H9 (cell line): Measurements from ENCODE around the gene PRR9. TPM values are rescaled to one million over a fixed set of nuclear protein-coding genes. Genes with fewer than 3 reads are reported as not detected.

Experiments
- DNase-seq: peaks from one replicate; pipeline ENCODE4 v3.0.0-alpha.2; 2017
- H2AFZ ChIP-seq: one replicate; pipeline ENCODE4 v1.6.1; 2013; ENCODE audit warnings: mild to moderate bottlenecking, low read length, control low read depth, moderate library complexity
- H2AK5ac ChIP-seq: 2 replicates; pipeline ENCODE4 v1.6.1; 2013; ENCODE audit warnings: low read length, control low read depth, mixed read lengths; ENCODE audit not compliant: insufficient read length
- H2BK120ac ChIP-seq: one replicate; pipeline ENCODE4 v1.6.1; 2013; ENCODE audit warnings: low read depth, mild to moderate bottlenecking, low read length, control low read depth, inconsistent platforms; ENCODE audit not compliant: poor library complexity, severe bottlenecking
- H2BK12ac ChIP-seq: 2 replicates; pipeline ENCODE4 v1.6.1; 2013; ENCODE audit warnings: low read length, control low read depth, mixed read lengths, low read depth; ENCODE audit not compliant: insufficient read length
- H2BK15ac ChIP-seq: 2 replicates; pipeline ENCODE4 v1.6.1; 2013; ENCODE audit warnings: low read depth, low read length, control low read depth
- H2BK20ac ChIP-seq: one replicate; pipeline ENCODE4 v1.6.1; 2013; ENCODE audit warnings: low read depth, mild to moderate bottlenecking, low read length, control low read depth, inconsistent platforms; ENCODE audit not compliant: poor library complexity, severe bottlenecking
- H2BK5ac ChIP-seq: 2 replicates; pipeline ENCODE4 v1.6.1; 2013; ENCODE audit warnings: low read length, control low read depth, mixed read lengths; ENCODE audit not compliant: insufficient read length
- H3K14ac ChIP-seq: 2 replicates; pipeline ENCODE4 v1.6.1; 2013; ENCODE audit warnings: low read length, control low read depth; ENCODE audit not compliant: insufficient read depth
- H3K18ac ChIP-seq: 2 replicates; pipeline ENCODE4 v1.6.1; 2013; ENCODE audit warnings: low read depth, mild to moderate bottlenecking, mixed read lengths, low read length, control low read depth; ENCODE audit not compliant: insufficient read length
- H3K23ac ChIP-seq: 2 replicates; pipeline ENCODE4 v1.6.1; 2013; ENCODE audit warnings: low read length, control low read depth, mixed read lengths, low read depth; ENCODE audit not compliant: insufficient read length
- H3K23me2 ChIP-seq: 2 replicates; pipeline ENCODE4 v1.6.1; 2013; ENCODE audit warnings: low read depth, mild to moderate bottlenecking, mixed read lengths, low read length, control low read depth; ENCODE audit not compliant: insufficient read length, poor library complexity, severe bottlenecking
- H3K27ac ChIP-seq: 2 replicates; pipeline ENCODE4 v1.5.1; 2013; ENCODE audit warnings: low read length, control low read depth, mixed read lengths, low read depth; ENCODE audit not compliant: insufficient read length
- H3K27me3 ChIP-seq: 2 replicates; pipeline ENCODE4 v1.6.1; 2013; ENCODE audit warnings: low read length, control low read depth, inconsistent platforms; ENCODE audit not compliant: insufficient read depth
- H3K4ac ChIP-seq: 2 replicates; pipeline ENCODE4 v1.6.1; 2013; ENCODE audit warnings: low read depth, mild to moderate bottlenecking, control low read depth, inconsistent platforms, low read length, moderate library complexity
- H3K4me1 ChIP-seq: 2 replicates; pipeline ENCODE4 v1.6.1; 2013; ENCODE audit warnings: low read length, control low read depth, inconsistent platforms; ENCODE audit not compliant: insufficient read depth
- H3K4me2 ChIP-seq: 2 replicates; pipeline ENCODE4 v1.6.1; 2013; ENCODE audit warnings: low read length, control low read depth, mixed read lengths; ENCODE audit not compliant: insufficient read length, insufficient read depth
- H3K56ac ChIP-seq: 2 replicates; pipeline ENCODE4 v1.6.1; 2013; ENCODE audit warnings: low read depth, mild to moderate bottlenecking, mixed read lengths, low read length, control low read depth; ENCODE audit not compliant: insufficient read length
- H3K79me1 ChIP-seq: 2 replicates; pipeline ENCODE4 v1.6.1; 2013; ENCODE audit warnings: low read depth, mild to moderate bottlenecking, moderate library complexity, low read length, control low read depth, inconsistent platforms; ENCODE audit not compliant: insufficient read depth, poor library complexity, severe bottlenecking
- H3K79me2 ChIP-seq: 2 replicates; pipeline ENCODE4 v1.6.1; 2013; ENCODE audit warnings: low read length, control low read depth, inconsistent platforms; ENCODE audit not compliant: insufficient read depth
- H3K9ac ChIP-seq: 2 replicates; pipeline ENCODE4 v1.6.1; 2013; ENCODE audit warnings: low read length, control low read depth, mixed read lengths; ENCODE audit not compliant: insufficient read length; ENCODE audit errors: extremely low read depth
- H3K9me3 ChIP-seq: one replicate; pipeline ENCODE4 v1.6.1; 2013; ENCODE audit warnings: low read depth, low read length, inconsistent platforms; ENCODE audit not compliant: control insufficient read depth
- H3T11ph ChIP-seq: one replicate; pipeline ENCODE4 v1.6.1; 2013; ENCODE audit warnings: mild to moderate bottlenecking, low read length, control low read depth, inconsistent platforms
- H4K20me1 ChIP-seq: one replicate; pipeline ENCODE4 v1.6.1; 2013; ENCODE audit not compliant: control insufficient read depth, insufficient read length, insufficient read depth
- H4K5ac ChIP-seq: 2 replicates; pipeline ENCODE4 v1.6.1; 2013; ENCODE audit warnings: low read depth, mild to moderate bottlenecking, mixed read lengths, low read length, control low read depth; ENCODE audit not compliant: insufficient read length
- H4K8ac ChIP-seq: replicated peaks from 2 replicates; pipeline ENCODE4 v1.6.1; 2013; ENCODE audit warnings: low read length, control low read depth, mixed read lengths, low read depth; ENCODE audit not compliant: insufficient read length
- H4K91ac ChIP-seq: 2 replicates; pipeline ENCODE4 v1.6.1; 2013; ENCODE audit warnings: low read depth, mild to moderate bottlenecking, moderate library complexity, mixed read lengths, low read length, control low read depth; ENCODE audit not compliant: insufficient read length
- H3K27ac Mint-ChIP-seq, 3 experiments: 2 replicates in 2 of 3; 3 replicates in 1 of 3; pipeline ENCODE4 v1.8.0; 2020 to 2021; ENCODE audit warnings: mixed read lengths in 3 of 3, mild to moderate bottlenecking in 1 of 3, moderate library complexity in 1 of 3
- H3K27me3 Mint-ChIP-seq: 2 replicates; pipeline ENCODE4 v1.8.0; 2021; ENCODE audit warnings: low read depth, mild to moderate bottlenecking, moderate library complexity, mixed read lengths
- H3K36me3 Mint-ChIP-seq, 3 experiments: 2 replicates in 2 of 3; 3 replicates in 1 of 3; pipeline ENCODE4 v1.8.0; 2020 to 2021; ENCODE audit warnings: low read depth in 3 of 3, mixed read lengths in 3 of 3; ENCODE audit not compliant: insufficient read depth in 1 of 3
- H3K4me1 Mint-ChIP-seq, 2 experiments: 2 replicates each; pipeline ENCODE4 v1.8.0; 2020; ENCODE audit warnings: mixed read lengths in 2 of 2
- H3K4me3 Mint-ChIP-seq, 2 experiments: 2 replicates in 1 of 2; 3 replicates in 1 of 2; pipeline ENCODE4 v1.8.0; 2020 to 2021; ENCODE audit warnings: mild to moderate bottlenecking in 2 of 2, mixed read lengths in 2 of 2, moderate library complexity in 1 of 2
- H3K9me3 Mint-ChIP-seq, 2 experiments: 2 replicates in 1 of 2; 3 replicates in 1 of 2; pipeline ENCODE4 v1.8.0; 2020; ENCODE audit warnings: mild to moderate bottlenecking in 2 of 2, mixed read lengths in 2 of 2, moderate library complexity in 1 of 2
- WGBS: extraction: QIAGEN DNeasy Blood & Tissue Kit; methylation state at CpG from one replicate; pipeline ENCODE4 v1.1.7; 2013; ENCODE audit warnings: missing lambda C conversion rate, low lambda C conversion rate, mixed read lengths; ENCODE audit not compliant: insufficient read length; ENCODE audit errors: extremely low coverage; 5-methylcytosine and 5-hydroxymethylcytosine counted together
- total RNA-seq: library from RNA; stranded (reverse); gene quantifications from 2 replicates; pipeline ENCODE4 v1.2.1, GENCODE V29; 2021
- TF ChIP-seq, protein P1 (sequence below): fragments of 200-600 bp; sonication (generic); conservative IDR thresholded peaks from 3 replicates; pipeline ENCODE4 v1.8.0; 2021; ENCODE audit warnings: antibody characterized with exemption, mild to moderate bottlenecking

The PRR9 gene
- total RNA-seq, 1 experiment from 2014 or later, result not detected

DNA sequence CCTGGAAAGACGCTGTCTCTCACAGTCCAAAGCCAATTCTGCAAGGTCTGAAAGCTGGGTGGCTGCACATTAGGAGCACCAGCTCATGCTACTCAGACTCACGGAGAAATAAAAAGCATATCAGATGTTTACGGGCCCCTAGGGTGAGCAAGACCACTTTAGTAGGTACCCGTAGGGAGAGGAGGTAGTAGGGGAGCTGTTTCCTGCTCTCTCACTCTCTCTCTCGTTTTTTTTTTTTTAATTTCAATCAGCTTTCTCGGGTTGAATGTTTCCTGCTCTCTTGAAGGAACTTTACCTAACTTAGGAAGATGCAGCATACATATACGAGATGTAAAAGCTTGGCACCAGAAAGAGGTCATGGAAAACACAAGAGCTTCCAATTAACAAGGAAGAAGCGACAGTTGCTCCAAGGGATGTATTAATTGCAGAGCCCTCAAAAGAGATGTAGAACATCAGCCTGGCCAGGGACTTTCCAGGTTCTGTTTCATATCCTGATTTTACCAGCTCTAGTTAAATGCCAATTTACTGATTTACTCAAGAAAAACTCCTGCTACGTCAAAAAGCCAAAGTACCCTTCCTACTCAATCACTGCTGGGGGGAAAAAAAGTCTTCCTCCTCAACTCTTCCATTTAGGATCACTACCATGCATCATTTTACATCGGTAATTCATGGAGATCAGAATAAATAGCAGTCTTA is 45.2 kb downstream of the PRR9 start:
- peaks cover 12 to 14% of the 10 kb centered on the region in 2 experiments for H3K4me1 Mint-ChIP-seq
- Histone ChIP-seq H3K79me2 (no peaks in the 10 kb centered on the region), H3T11ph (no peak overlapping the region), H4K5ac (no peak overlapping the region), H3K18ac (no peak overlapping the region), H2BK12ac (no peak overlapping the region), H2AK5ac (no peak overlapping the region), H3K23me2 (no peaks in the 10 kb centered on the region), H3K14ac (no peak overlapping the region), H2BK5ac (no peak overlapping the region), H4K8ac (no peak overlapping the region), H3K27ac (no peak overlapping the region), H3K4me1 (no peaks in the 10 kb centered on the region), H3K23ac (no peak overlapping the region), H3K56ac (no peak overlapping the region), H3K79me1 (no peaks in the 10 kb centered on the region), H4K91ac (no peak overlapping the region), H2BK120ac (no peak overlapping the region), H3K4me2 (peak overlapping the region; percentile 61), H3K27me3 (peaks cover 26% of the 10 kb centered on the region; the same call in 1 of the 2 replicates), H3K4ac (no peak overlapping the region), H2AFZ (no peak overlapping the region), H3K9ac (no peak overlapping the region), H2BK15ac (no peak overlapping the region), H2BK20ac (no peak overlapping the region), H3K9me3 (no peaks in the 10 kb centered on the region), H4K20me1 (no peaks in the 10 kb centered on the region)
- peaks cover 83% of the 10 kb centered on the region for H3K27me3 Mint-ChIP-seq
- H3K27ac Mint-ChIP-seq, result no peak overlapping the region
- TF ChIP-seq, protein P1, sequence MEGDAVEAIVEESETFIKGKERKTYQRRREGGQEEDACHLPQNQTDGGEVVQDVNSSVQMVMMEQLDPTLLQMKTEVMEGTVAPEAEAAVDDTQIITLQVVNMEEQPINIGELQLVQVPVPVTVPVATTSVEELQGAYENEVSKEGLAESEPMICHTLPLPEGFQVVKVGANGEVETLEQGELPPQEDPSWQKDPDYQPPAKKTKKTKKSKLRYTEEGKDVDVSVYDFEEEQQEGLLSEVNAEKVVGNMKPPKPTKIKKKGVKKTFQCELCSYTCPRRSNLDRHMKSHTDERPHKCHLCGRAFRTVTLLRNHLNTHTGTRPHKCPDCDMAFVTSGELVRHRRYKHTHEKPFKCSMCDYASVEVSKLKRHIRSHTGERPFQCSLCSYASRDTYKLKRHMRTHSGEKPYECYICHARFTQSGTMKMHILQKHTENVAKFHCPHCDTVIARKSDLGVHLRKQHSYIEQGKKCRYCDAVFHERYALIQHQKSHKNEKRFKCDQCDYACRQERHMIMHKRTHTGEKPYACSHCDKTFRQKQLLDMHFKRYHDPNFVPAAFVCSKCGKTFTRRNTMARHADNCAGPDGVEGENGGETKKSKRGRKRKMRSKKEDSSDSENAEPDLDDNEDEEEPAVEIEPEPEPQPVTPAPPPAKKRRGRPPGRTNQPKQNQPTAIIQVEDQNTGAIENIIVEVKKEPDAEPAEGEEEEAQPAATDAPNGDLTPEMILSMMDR, result no peak
- no peak for DNase-seq
- no CpG with 5 or more reads among the region's 10 CpGs for WGBS
- H3K4me3 Mint-ChIP-seq, result peak overlapping the region; percentile 48 to 81
- H3K36me3 Mint-ChIP-seq, result peaks cover 0 to 3% (median 0%) of the 10 kb centered on the region in 3 experiments; a peak in 1 of 7 replicates
- peaks cover 2 to 10% of the 10 kb centered on the region in 2 experiments; a peak in 3 of 5 replicates for H3K9me3 Mint-ChIP-seq
